ENCODE measurements around the gene CYP2D6.
A peak's percentile ranks its signal among the peaks of the same experiment; 100 is the strongest.
"Not testable (repeated sequence)": the region's sequence is repeated elsewhere in the genome, so short reads cannot be mapped to it uniquely, and the experiment has no call there.

Gene CYP2D6

DNA sequence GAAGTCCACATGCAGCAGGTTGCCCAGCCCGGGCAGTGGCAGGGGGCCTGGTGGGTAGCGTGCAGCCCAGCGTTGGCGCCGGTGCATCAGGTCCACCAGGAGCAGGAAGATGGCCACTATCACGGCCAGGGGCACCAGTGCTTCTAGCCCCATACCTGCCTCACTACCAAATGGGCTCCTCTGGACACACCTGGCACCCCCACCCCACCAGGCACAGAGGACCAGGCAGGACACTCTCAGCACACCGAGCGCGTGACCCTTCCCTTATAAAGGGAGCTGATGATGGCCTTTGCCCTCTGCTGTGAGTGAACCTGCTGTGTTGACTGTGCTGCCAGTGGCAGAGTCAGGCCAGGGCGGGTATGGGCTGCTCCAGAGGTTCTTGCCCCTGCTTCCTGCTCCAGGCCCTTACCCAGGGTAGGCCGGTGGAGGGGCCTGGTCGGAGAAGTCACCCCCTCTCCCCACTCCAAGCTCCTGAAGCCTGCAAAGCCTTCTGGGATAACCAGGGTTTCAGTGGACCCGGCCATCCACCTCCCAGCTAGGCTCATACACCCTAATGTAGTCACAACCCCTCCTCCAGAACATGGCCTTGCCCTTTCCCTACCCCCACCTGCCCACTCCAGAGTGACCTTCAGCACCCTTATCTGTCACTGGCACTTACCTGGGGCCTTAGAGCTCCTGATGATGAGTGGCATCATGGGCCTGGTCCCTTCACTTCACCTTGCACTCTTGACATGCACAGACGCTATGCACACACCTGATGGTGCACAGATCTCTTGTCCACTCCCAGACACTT lies at the start of gene CYP2D6:
TSS of gene CYP2D6 (minus strand) at position 172 of the 793 bp plus-strand sequence. CDS start at position 153, 19 bp downstream.
- H3K27me3 ChIP-seq (ENCODE audit: low read depth); H3K36me3 ChIP-seq (replicated peaks); H3K4me1 ChIP-seq; DNase-seq (ENCODE audit: low spot score in 2 of 2); H3K4me3 ChIP-seq; in situ Hi-C loops (cut with MboI; ENCODE audit: low sequenced_read_pairs); H3K9me3 ChIP-seq: not testable (repeated sequence)

DNA sequence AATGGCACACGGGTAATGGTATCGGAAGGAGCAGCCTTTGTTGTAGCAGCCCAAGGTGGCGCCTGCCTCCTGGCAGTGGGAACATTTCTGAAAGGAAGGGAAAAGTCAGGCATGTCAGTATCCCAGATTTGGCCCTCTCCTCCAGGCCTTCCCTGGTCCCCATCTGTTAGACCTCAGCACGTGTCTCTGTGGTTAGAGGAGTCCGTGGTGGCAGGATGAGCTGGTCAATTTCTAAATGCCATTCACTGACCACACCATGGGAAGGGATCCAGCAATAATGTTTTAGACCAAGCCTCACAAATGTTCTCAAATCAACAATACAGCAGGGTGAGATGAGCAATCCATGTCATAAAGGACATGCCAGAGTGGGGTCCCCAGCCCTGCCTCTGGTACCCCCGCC lies 49.0 kb upstream of the CYP2D6 start:
- in situ Hi-C loops (cut with MboI; ENCODE audit: low sequenced_read_pairs) = no loop called here
- no peak for DNase-seq (ENCODE audit: low spot score in 2 of 2)
- no peaks in the 10 kb centered on the region for H3K4me1 ChIP-seq
- H3K9me3 ChIP-seq = no peaks in the 10 kb centered on the region
- no peaks in the 10 kb centered on the region for H3K27me3 ChIP-seq (ENCODE audit: low read depth)
- H3K4me3 ChIP-seq = no peak overlapping the region
- 0 out of 2 replicates have a peak, but pooled peaks cover 3% of the 10 kb centered on the region for H3K36me3 ChIP-seq (replicated peaks)

DNA sequence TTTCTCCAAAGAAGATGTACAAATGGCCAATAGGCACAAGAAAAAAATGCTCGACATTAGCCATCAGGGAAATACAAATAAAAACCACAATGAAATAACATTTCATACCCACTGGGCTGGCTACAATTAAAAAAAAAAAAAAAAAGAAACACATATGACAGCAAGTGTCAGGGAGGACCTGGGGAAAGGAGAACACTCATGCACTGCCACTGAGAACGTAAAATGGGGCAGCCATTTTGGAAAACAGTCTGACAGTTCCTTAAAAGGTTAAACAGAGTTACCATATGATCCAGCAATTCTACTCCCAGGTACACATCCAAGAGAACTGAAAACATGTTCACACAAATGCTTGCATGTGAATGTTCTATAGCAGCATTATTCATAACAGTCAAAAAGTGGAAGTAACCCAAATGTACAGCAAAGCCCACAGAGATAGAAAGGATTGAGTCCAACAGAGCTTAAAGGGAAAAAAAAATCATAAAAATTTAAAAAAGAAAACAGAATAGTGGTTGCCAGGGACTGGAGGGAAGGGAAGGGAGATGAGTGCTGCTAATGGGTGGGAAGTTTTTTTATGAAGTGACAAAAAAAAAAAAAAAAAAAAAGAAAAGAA lies 48.4 kb upstream of the CYP2D6 start:
- DNase-seq (ENCODE audit: low spot score in 2 of 2) = no peak
- in situ Hi-C loops (cut with MboI; ENCODE audit: low sequenced_read_pairs) = no loop called here
- Histone ChIP-seq H3K27me3 (ENCODE audit: low read depth) (no peaks in the 10 kb centered on the region), H3K4me3 (no peak overlapping the region), H3K9me3 (no peaks in the 10 kb centered on the region), H3K4me1 (no peaks in the 10 kb centered on the region), H3K36me3 (replicated peaks) (0 out of 2 replicates have a peak, but pooled peaks cover 3% of the 10 kb centered on the region)

DNA sequence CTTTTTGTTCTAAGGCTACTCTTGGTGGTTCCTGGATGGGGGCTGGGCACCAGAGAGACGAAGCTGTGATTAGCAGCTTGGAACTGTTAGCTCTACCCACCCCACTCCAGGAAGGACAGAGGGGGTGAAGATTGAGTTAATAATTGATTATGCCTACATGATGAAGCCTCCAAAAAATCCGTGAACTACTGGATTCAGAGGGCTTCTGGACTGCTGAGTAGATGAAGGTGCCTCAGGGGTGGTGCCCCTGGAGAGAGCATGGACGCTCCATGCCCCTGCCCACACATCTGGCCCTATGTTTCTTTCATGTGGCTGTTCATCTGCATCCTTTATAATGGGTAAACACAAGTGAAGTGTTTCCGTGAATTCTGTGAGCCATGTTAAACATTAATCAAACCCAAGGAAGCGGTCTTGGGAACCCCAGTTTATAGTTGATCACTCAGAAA lies 47.3 kb upstream of the CYP2D6 start:
- no peaks in the 10 kb centered on the region for H3K27me3 ChIP-seq (ENCODE audit: low read depth)
- H3K4me1 ChIP-seq = no peaks in the 10 kb centered on the region
- in situ Hi-C loops (cut with MboI; ENCODE audit: low sequenced_read_pairs) = no loop called here
- H3K4me3 ChIP-seq = no peak overlapping the region
- no peak for DNase-seq (ENCODE audit: low spot score in 2 of 2)
- no peaks in the 10 kb centered on the region for H3K9me3 ChIP-seq
- 0 out of 2 replicates have a peak, but pooled peaks cover 3% of the 10 kb centered on the region for H3K36me3 ChIP-seq (replicated peaks)

DNA sequence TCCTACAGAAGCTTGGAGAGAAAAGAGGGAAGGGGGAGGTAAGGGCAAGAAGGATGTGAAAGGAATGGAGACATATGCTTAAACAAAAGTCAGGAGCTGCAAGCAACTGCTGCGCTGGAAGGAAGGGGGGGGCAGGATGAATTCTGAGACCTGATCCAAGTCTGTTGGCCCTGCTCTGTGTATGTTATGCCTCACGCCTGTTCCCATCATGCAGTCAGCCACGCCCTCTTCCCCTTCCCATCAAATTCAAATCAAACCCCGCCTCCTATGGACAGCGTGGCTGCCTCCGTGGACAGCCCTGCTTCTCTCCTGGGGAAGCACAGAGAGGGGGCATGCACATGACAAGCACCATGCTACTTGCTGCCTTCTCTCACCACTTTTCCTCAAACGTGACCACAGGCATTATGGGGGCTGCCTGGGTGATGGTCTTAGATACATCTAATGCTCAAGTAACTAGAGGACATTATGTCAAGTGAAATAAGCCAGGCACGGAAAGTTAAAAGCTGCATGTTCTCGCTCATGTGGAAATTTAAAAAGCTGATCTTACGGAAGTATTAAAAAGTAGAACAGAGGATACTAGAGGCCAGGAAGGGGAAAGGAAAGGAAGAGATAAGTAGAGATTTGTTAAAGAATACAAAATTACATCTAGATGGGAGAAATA lies 45.8 kb upstream of the CYP2D6 start:
- Histone ChIP-seq H3K9me3 (no peaks in the 10 kb centered on the region), H3K27me3 (ENCODE audit: low read depth) (no peaks in the 10 kb centered on the region), H3K4me1 (no peaks in the 10 kb centered on the region), H3K36me3 (replicated peaks) (0 out of 2 replicates have a peak, but pooled peaks cover 3% of the 10 kb centered on the region), H3K4me3 (no peak overlapping the region)
- in situ Hi-C loops (cut with MboI; ENCODE audit: low sequenced_read_pairs) = no loop called here
- no peak for DNase-seq (ENCODE audit: low spot score in 2 of 2)

DNA sequence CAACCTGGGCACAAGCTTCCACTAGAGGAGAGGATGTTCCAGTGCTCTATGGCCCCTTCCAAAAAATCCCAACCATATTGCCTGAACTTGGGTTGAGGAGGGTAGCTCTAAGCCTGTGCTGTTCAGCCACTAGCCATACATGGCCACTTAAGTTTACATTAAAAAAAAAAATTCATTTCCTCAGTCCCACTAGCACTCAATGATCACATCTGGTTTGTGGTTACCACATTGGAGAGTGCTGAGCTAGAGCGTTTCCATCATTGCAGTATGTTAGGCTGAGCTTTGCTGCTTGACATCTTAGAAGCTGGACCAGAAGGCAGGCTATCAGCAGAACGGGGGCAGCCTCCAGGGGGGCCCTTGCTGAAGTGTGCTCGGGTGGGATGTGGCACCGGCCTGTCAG lies 43.5 kb upstream of the CYP2D6 start:
- in situ Hi-C loops (cut with MboI; ENCODE audit: low sequenced_read_pairs) = no loop called here
- H3K9me3 ChIP-seq = no peaks in the 10 kb centered on the region
- H3K4me3 ChIP-seq = no peak overlapping the region
- H3K36me3 ChIP-seq (replicated peaks) = peaks cover 8% of the 10 kb centered on the region; the same call in 1 of the 2 replicates
- DNase-seq (ENCODE audit: low spot score in 2 of 2) = no peak
- no peaks in the 10 kb centered on the region for H3K4me1 ChIP-seq
- no peaks in the 10 kb centered on the region for H3K27me3 ChIP-seq (ENCODE audit: low read depth)

DNA sequence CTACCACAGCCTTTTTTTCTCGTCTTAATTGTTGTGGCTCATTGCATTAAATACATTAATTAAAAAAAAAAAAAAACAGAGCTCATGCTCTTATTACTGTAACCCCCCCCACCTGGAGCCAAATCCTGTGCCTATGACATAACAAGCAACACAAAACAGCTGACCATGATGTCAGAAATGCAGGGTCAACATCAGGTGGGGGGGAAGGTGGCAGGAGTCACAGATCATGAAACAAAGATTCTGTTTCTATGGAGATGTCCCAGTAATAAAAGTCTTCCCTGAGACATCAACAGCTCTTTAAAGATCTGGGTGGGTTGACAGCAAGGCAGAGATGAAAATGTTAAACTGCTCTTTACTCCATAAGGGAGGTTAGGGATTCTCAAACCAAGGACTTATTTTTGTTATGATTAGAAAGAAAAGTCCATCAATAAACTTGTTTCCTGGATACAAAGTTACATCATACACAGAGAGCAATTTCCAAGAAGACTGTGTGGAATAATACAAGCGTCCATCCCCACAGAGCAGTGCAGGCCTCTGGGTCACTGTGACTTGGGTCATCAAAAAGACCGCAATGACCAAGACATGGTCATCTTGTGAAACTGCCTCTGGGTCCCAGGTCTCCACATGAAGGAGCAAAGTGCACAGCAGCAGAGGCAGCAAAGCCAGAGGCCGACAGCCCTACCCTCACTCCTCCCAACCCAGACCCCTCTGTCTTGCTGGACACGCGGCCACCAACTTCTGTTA lies 42.7 kb upstream of the CYP2D6 start:
- Histone ChIP-seq H3K27me3 (ENCODE audit: low read depth) (no peaks in the 10 kb centered on the region), H3K9me3 (no peaks in the 10 kb centered on the region), H3K4me3 (no peak overlapping the region), H3K4me1 (no peaks in the 10 kb centered on the region), H3K36me3 (replicated peaks) (peaks cover 12% of the 10 kb centered on the region; the same call in 1 of the 2 replicates)
- in situ Hi-C loops (cut with MboI; ENCODE audit: low sequenced_read_pairs) = no loop called here
- no peak for DNase-seq (ENCODE audit: low spot score in 2 of 2)

DNA sequence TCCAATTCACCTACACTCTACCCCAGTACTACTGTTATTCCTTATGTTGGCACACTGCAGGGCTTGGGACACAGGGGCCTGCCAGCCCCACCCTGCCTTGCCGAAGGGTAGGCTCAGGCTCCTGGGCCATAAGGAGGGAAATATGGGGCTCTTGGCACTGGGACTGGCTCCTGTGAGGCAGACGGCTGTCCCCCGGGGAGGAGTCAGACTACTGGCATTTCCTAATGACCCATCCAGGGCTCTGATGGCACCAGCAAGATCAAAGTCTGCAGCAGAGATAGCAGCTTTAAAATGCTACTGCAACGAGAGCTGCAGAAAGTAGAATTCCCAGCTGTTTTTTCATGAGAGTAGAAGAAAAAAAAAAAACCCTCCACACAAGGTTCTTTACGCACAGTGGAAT lies 42.2 kb upstream of the CYP2D6 start:
- H3K4me3 ChIP-seq = no peak overlapping the region
- in situ Hi-C loops (cut with MboI; ENCODE audit: low sequenced_read_pairs) = no loop called here
- no peaks in the 10 kb centered on the region for H3K9me3 ChIP-seq
- peaks cover 9% of the 10 kb centered on the region; the same call in 1 of the 2 replicates for H3K36me3 ChIP-seq (replicated peaks)
- H3K27me3 ChIP-seq (ENCODE audit: low read depth) = no peaks in the 10 kb centered on the region
- H3K4me1 ChIP-seq = no peaks in the 10 kb centered on the region
- DNase-seq (ENCODE audit: low spot score in 2 of 2) = no peak

DNA sequence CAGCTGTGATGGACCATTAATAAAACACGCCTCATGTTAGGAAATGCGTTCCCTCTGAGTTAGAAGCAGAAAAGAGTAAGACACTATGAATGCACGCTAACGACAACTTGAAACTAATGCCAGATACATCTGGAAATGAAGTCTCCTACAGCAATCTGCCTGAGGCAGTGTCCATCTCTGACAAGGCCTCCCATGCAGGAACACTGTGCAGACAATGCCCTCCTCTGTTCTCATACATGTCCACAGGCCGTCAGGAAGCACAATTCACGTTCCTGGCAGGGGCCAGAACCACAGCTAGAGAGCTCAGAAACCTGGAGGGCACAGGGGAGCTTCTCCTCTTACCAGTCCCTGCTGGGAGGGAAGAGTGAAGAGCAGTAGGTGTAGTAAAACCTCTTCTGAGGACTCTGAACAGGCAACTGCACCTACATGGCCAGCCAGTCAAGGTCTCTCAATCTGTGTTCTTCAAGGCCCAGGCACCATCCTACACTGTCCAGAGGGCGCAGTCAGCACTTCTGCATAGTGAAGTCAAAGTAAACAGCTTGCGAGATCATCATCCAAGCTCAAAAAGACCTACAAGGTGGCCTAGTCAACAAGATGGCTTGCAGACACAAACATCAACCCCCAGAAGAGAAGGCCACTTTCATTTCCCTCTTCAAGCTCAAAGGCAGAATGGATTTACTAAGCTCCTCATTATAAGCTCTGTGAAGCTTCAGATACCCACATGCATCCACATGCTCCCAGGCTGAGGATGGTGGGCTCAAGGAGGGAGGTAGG lies 41.5 kb upstream of the CYP2D6 start:
- H3K4me1 ChIP-seq = no peaks in the 10 kb centered on the region
- H3K27me3 ChIP-seq (ENCODE audit: low read depth) = no peaks in the 10 kb centered on the region
- no peaks in the 10 kb centered on the region for H3K9me3 ChIP-seq
- H3K36me3 ChIP-seq (replicated peaks) = peaks cover 9% of the 10 kb centered on the region; the same call in 1 of the 2 replicates
- DNase-seq (ENCODE audit: low spot score in 2 of 2) = no peak
- in situ Hi-C loops (cut with MboI; ENCODE audit: low sequenced_read_pairs) = no loop called here
- no peak overlapping the region for H3K4me3 ChIP-seq

DNA sequence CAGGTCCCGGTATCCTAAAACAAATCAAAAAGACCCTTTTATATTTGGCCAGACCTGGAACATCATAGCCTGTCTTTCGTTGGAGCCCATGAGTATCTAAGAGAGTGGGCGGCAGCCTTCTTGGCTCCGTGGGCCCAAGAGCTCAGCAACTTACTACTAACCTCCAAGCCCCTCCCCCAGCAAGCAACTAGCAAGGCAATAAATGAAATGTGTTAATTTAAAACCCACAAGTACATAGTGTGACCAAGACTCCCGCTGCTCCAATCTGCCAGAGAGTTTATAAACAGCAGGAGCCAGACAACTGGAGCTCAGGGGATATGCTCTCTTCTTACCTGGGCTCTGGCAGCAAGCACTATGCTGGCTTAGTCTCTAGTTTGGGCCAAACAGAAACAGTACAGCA lies 40.8 kb upstream of the CYP2D6 start:
- peaks cover 9% of the 10 kb centered on the region; the same call in 1 of the 2 replicates for H3K36me3 ChIP-seq (replicated peaks)
- H3K4me1 ChIP-seq = no peaks in the 10 kb centered on the region
- no peaks in the 10 kb centered on the region for H3K27me3 ChIP-seq (ENCODE audit: low read depth)
- DNase-seq (ENCODE audit: low spot score in 2 of 2) = no peak
- no peak overlapping the region for H3K4me3 ChIP-seq
- in situ Hi-C loops (cut with MboI; ENCODE audit: low sequenced_read_pairs) = no loop called here
- H3K9me3 ChIP-seq = no peaks in the 10 kb centered on the region

DNA sequence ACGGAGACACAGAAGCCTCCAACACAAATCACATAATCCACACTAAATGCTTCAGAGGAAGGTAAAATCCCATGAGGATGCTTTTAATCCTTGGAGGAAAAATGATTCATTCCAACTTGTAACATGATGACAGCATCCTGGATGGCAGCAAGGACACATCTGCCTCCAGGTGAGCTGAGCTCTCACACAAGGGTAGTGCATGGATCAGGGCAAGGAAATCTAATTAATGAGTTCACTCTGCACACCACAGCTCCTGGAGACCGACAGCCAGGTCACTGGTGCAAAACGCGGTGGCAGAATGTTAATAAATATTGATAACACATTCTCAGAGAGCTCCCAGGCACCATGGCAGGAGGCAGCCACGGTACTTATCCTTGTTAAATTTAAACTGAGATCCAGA lies 40.3 kb upstream of the CYP2D6 start:
- no peak for DNase-seq (ENCODE audit: low spot score in 2 of 2)
- H3K4me3 ChIP-seq = no peak overlapping the region
- no peaks in the 10 kb centered on the region for H3K9me3 ChIP-seq
- H3K36me3 ChIP-seq (replicated peaks) = peaks cover 9% of the 10 kb centered on the region; the same call in 1 of the 2 replicates
- in situ Hi-C loops (cut with MboI; ENCODE audit: low sequenced_read_pairs) = no loop called here
- H3K27me3 ChIP-seq (ENCODE audit: low read depth) = no peaks in the 10 kb centered on the region
- H3K4me1 ChIP-seq = no peaks in the 10 kb centered on the region

DNA sequence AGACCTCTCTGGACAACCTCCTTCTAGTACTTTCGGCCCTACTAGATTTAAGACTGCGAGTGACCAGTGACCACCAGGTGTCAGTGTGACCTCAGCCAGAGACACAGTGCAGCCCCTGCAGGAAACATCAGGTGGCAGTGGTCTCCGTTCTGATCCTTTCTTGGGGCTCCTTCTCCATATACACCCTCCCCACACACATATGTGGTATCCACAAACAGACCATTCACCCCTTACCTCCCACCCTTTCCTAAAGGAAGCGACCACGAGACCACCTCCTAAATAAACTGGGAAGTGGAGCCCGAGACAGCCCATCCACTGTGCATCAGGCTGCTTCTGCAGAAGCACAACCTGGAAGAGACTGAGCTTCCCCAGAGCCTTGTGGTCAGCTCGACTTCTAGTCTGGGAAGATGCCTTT lies 38.5 kb upstream of the CYP2D6 start:
- no peak overlapping the region for H3K4me3 ChIP-seq
- in situ Hi-C loops (cut with MboI; ENCODE audit: low sequenced_read_pairs) = loop anchor here (5.0 kb wide), 1 partner anchor 273 kb away; no protein-coding TSS in a partner anchor
- no peaks in the 10 kb centered on the region for H3K9me3 ChIP-seq
- peak; percentile 74 to 86 for DNase-seq (ENCODE audit: low spot score in 2 of 2)
- H3K36me3 ChIP-seq (replicated peaks) = peaks cover 9% of the 10 kb centered on the region; the same call in 1 of the 2 replicates
- no peaks in the 10 kb centered on the region for H3K4me1 ChIP-seq
- no peaks in the 10 kb centered on the region for H3K27me3 ChIP-seq (ENCODE audit: low read depth)

DNA sequence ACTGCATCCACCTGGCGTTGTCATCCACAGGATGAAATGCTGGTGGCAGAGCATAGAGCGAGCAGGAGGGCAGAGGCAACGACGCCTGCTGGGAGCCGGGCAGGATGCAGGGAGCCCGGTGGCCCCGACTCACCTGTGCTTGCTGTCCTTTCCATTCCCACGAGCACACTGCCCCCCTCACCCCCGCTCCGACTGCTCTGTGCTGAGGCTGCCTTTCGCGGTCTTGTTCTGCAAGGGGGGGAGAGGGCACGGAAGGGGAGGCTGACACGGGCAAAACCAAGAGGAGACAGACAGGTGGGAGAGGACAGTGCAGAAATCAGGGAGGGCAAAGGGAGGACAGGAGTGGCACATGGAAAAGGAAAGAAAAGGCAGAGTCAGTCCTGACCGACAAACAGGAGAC lies 37.9 kb upstream of the CYP2D6 start:
- in situ Hi-C loops (cut with MboI; ENCODE audit: low sequenced_read_pairs) = loop anchor here (5.0 kb wide), 1 partner anchor 274 kb away; no protein-coding TSS in a partner anchor
- no peaks in the 10 kb centered on the region for H3K27me3 ChIP-seq (ENCODE audit: low read depth)
- no peaks in the 10 kb centered on the region for H3K9me3 ChIP-seq
- DNase-seq (ENCODE audit: low spot score in 2 of 2) = no peak
- peaks cover 9% of the 10 kb centered on the region; the same call in 1 of the 2 replicates for H3K36me3 ChIP-seq (replicated peaks)
- H3K4me1 ChIP-seq = no peaks in the 10 kb centered on the region
- H3K4me3 ChIP-seq = no peak overlapping the region

Data from HAP-1 (cell line).